Measurements from ENCODE around the gene HACD3. TPM values are rescaled to one million over a fixed set of nuclear protein-coding genes. Genes with fewer than 3 reads are reported as not detected.
"Not testable (repeated sequence)": the region's sequence is repeated elsewhere in the genome, so short reads cannot be mapped to it uniquely, and the experiment has no call there.

The HACD3 gene
- total RNA-seq, 8 experiments from 2014 or later, result 66.5 to 160 (median 82.2) TPM

GRCh38 chr15:65615887-65616286 is 85.6 kb downstream of the HACD3 start:
- no CpG with 5 or more reads among the region's 1 CpG for WGBS, 10 experiments
- H3K4me1 ChIP-seq (replicated peaks in 1 of 2), result peaks cover 10 to 11% of the 10 kb centered on the region in 2 donors
- ATAC-seq (replicated peaks in 6 of 8); in situ Hi-C loops (cut with MboI; ENCODE audit: low pct_unique_long_range_greater_than_20kb in 2 of 9, low sequenced_read_pairs in 9 of 9, unreplicated experiment in 9 of 9); H3K4me3 ChIP-seq; H3K27ac ChIP-seq: not testable (repeated sequence)

DNA sequence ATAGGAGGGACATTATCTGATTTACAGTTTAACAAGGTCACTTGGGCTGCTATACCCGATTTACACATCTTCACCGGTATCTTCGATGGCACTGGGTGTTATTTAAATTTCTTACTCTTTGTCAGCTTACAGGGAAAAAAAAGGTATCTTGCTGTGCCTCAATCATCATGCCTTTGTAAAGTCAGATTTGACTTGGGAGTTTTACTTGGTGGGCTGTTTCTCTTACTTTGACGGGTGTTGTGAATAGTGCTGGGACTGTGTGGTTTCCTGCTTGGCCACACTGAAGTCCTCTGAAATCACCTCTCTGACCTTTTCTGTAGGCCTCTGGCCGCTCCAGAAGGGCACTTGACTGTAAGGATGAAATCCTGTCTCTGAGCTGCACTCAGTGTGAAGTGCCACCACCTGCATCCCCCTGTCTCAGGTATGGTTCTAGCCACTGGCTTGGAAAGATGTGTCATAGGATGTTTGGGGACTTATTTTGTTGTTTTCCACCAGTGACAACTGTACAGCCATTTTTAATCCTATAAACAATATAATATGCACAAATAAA is 88.4 kb downstream of the HACD3 start:
- in situ Hi-C loops (cut with MboI; ENCODE audit: low pct_unique_long_range_greater_than_20kb in 2 of 9, low sequenced_read_pairs in 9 of 9, unreplicated experiment in 9 of 9), result no loop called here
- Histone ChIP-seq H3K4me1 (replicated peaks in 1 of 2) (no peaks in the 10 kb centered on the region), H3K27ac (no peak overlapping the region), H3K4me3 (no peak overlapping the region)
- no peak for ATAC-seq (replicated peaks in 6 of 8)
- WGBS, 10 experiments, result 16 to 100% (median 19%) methylated on average over 1 to 4 of the region's 5 CpGs; no CpG with 5 or more reads in 5 of the 10 experiments

DNA sequence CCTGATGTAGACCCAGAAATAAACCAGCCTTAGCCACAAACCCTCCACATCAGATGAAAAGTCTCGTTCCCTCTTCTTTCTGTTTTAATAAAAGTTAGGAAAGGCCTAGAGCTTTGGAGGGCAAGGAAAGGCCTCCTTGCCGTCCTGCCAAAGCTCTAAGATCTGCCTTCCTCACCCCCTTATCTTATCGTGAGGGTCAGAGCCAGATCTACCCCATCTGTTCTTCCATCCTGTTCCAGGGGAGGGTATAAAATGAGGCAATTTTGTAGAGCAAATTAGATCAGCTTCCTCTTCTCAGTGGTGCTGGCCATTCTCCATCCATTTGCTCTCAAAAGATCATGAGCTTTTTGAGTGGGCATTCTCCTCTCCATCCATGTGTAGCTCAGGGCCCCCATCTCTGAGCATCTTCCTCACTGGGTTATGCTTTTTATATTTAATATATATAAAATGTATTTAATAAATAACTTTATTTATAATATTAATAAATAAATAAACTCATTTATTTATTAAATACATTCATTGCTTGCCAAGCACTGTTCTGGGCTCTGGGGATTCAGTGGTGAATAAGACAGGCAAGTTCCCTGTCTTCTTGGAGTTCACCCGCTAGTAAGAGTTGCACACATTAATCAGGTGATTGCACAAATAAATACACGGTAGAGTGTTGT is 89.5 kb downstream of the HACD3 start:
- no peak overlapping the region for H3K4me3 ChIP-seq
- no peak overlapping the region for H3K27ac ChIP-seq
- 61 to 92% (median 78%) methylated on average over 1 to 5 of the region's 5 CpGs for WGBS, 10 experiments
- no peak for ATAC-seq (replicated peaks in 6 of 8)
- in situ Hi-C loops (cut with MboI; ENCODE audit: low pct_unique_long_range_greater_than_20kb in 2 of 9, low sequenced_read_pairs in 9 of 9, unreplicated experiment in 9 of 9), result no loop called here
- no peaks in the 10 kb centered on the region for H3K4me1 ChIP-seq (replicated peaks in 1 of 2)

GRCh38 chr15:65620833-65621232 is 90.6 kb downstream of the HACD3 start:
- in situ Hi-C loops (cut with MboI; ENCODE audit: low pct_unique_long_range_greater_than_20kb in 2 of 9, low sequenced_read_pairs in 9 of 9, unreplicated experiment in 9 of 9), result no loop called here
- Histone ChIP-seq H3K4me3 (no peak overlapping the region), H3K4me1 (replicated peaks in 1 of 2) (no peaks in the 10 kb centered on the region), H3K27ac (no peak overlapping the region)
- 57 to 80% (median 65%) methylated on average over 1 to 2 of the region's 2 CpGs; no CpG with 5 or more reads in 7 of the 10 experiments for WGBS, 10 experiments
- no peak for ATAC-seq (replicated peaks in 6 of 8)

DNA sequence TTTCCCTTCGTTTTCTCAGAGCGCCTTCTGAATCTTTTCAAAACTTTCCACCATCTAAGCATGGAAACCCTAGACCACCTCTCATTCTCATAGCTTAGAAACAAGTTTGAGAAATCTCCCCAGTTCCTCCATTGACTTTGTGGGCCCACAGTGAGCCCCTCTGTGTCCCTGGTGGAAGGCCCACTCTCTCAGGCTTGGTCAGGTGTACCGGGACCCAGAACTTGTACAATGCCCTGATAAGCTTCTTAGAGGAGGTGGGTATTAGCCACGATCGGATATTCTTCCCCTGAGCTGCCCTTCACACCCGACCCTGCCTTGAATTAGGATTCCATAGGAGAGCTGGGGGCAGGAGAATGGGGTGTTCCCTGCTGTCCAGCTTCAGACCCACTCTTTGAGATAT is 91.4 kb downstream of the HACD3 start, which contains the start of gene SLC24A1:
TSS of gene SLC24A1 (plus strand) at position 301 of the 400 bp plus-strand sequence. CDS start 2,143 bp downstream, outside the sequence.
- 65 to 100% (median 90%) methylated on average over 2 to 6 of the region's 6 CpGs; no CpG with 5 or more reads in 1 of the 10 experiments for WGBS, 10 experiments

GRCh38 chr15:65623103-65623502 is 92.8 kb downstream of the HACD3 start:
- no peak overlapping the region for H3K4me3 ChIP-seq
- no peaks in the 10 kb centered on the region for H3K4me1 ChIP-seq (replicated peaks in 1 of 2)
- no peak overlapping the region for H3K27ac ChIP-seq
- ATAC-seq (replicated peaks in 6 of 8), result no peak
- in situ Hi-C loops (cut with MboI; ENCODE audit: low pct_unique_long_range_greater_than_20kb in 2 of 9, low sequenced_read_pairs in 9 of 9, unreplicated experiment in 9 of 9), result no loop called here

More for the DNA sequence above, 91.4 kb downstream of the HACD3 start, which contains the start of gene SLC24A1:
- ATAC-seq (replicated peaks in 6 of 8), result no peak
- Histone ChIP-seq H3K27ac (no peak within 1 kb of the TSS), H3K4me1 (replicated peaks in 1 of 2) (no peaks in the 10 kb centered on the region), H3K4me3 (no peak within 1 kb of the TSS)
- in situ Hi-C loops (cut with MboI; ENCODE audit: low pct_unique_long_range_greater_than_20kb in 2 of 9, low sequenced_read_pairs in 9 of 9, unreplicated experiment in 9 of 9), result no loop called here

- Histone ChIP-seq H3K27ac (no peak overlapping the region), H3K4me1 (replicated peaks in 1 of 2) (no peaks in the 10 kb centered on the region), H3K4me3 (no peak overlapping the region)
- WGBS, 10 experiments, result 20 to 93% (median 58%) methylated on average over 1 to 4 of the region's 4 CpGs; no CpG with 5 or more reads in 1 of the 10 experiments
- ATAC-seq (replicated peaks in 6 of 8), result no peak
- in situ Hi-C loops (cut with MboI; ENCODE audit: low pct_unique_long_range_greater_than_20kb in 2 of 9, low sequenced_read_pairs in 9 of 9, unreplicated experiment in 9 of 9), result no loop called here
Measured at GRCh38 chr15:65626856-65627255, 96.6 kb downstream of the HACD3 start.

Other genes starting within 250 kb of the HACD3 start
- gene PARP16, start 243.6 kb upstream of the HACD3 start, total RNA-seq, result 10 to 100 TPM in 3 of 8 experiments, 1 to 10 TPM in 5; 2.7 to 15.3 (median 6.7) TPM
- under 1 TPM; under 0.01 TPM for gene RNU5A-1, start 234.4 kb upstream of the HACD3 start, total RNA-seq
- gene RNU5B-1, start 225.8 kb upstream of the HACD3 start, total RNA-seq, result under 1 TPM; under 0.01 TPM
- gene IGDCC3, start 152.5 kb upstream of the HACD3 start, total RNA-seq, result 100 to 1,000 TPM in 1 of 8 experiments, 10 to 100 TPM in 3, 1 to 10 TPM in 2, under 1 TPM in 2; 0.15 to 189 (median 10.9) TPM
- 10 to 100 TPM in 2 of 8 experiments, 1 to 10 TPM in 6; 1.9 to 21.0 (median 6.7) TPM for gene IGDCC4, start 107.5 kb upstream of the HACD3 start, total RNA-seq
- 10 to 100 TPM; 18.4 to 42.8 (median 24.7) TPM for gene DPP8, start 12.8 kb upstream of the HACD3 start, total RNA-seq
- 10 to 100 TPM; 27.6 to 46.8 (median 32.9) TPM for gene INTS14, start 80.7 kb downstream of the HACD3 start, total RNA-seq
- gene SLC24A1, start 91.5 kb downstream of the HACD3 start, total RNA-seq, result 10 to 100 TPM in 3 of 8 experiments, 1 to 10 TPM in 5; 2.0 to 17.7 (median 5.4) TPM

Measured in motor neuron (in vitro differentiated cells).